Measurements from ENCODE around the gene F10. TPM values are rescaled to one million over a fixed set of nuclear protein-coding genes. Genes with fewer than 3 reads are reported as not detected.
"Not testable (repeated sequence)": the region's sequence is repeated elsewhere in the genome, so short reads cannot be mapped to it uniquely, and the experiment has no call there.

F10 gene
- total RNA-seq, 2 donors from 2014 or later: 18.7 to 32.4 TPM

DNA sequence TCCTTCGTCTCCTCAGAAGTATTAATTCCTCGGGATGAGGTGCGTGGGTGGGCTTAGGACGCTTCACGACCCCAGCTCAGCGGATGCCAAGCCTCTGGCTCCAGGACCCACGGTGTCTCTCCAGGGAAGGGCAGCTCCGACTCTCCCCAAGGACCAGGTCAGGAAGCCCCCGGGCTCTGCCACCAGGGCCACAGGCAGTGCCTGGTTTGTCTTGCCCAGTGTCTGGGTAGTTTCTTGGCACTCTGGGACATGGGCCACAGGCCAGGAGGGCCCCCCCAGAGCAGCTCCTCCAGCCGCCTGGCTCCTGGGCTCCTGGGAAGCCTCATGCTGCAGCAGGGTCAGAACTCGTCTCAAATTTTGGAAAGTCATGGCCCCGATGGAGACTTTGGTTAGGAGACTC lies 38.4 kb downstream of the F10 start:
- DNase-seq: peak; percentile 48
- Histone ChIP-seq H3K36me3 (ENCODE audit: control insufficient read depth, insufficient read depth, low read length) (no peaks in the 10 kb centered on the region), H3K27me3 (ENCODE audit: control insufficient read depth, insufficient read depth, low read length, poor library complexity, severe bottlenecking) (no peaks in the 10 kb centered on the region), H3K4me1 (ENCODE audit: control insufficient read depth, insufficient read depth, low read length) (peaks cover 20% of the 10 kb centered on the region), H3K27ac (ENCODE audit: low read depth, low read length) (no peak overlapping the region), H3K9ac (ENCODE audit: extremely low read depth, low read length, poor library complexity, severe bottlenecking) (no peak overlapping the region), H3K9me3 (ENCODE audit: control insufficient read depth, low read length) (peaks cover 6% of the 10 kb centered on the region), H3K4me3 (ENCODE audit: low read length) (no peak overlapping the region)
- Mint-ChIP-seq H3K27ac (no peak overlapping the region), H3K4me1 (peaks cover 45% of the 10 kb centered on the region), H3K27me3 (ENCODE audit: insufficient read depth) (no peaks in the 10 kb centered on the region), H3K9me3 (peaks cover 2% of the 10 kb centered on the region), H3K36me3 (ENCODE audit: low read depth) (peaks cover 15% of the 10 kb centered on the region), H3K4me3 (no peak overlapping the region)
- 89 to 90% methylated on average over 8 to 12 of the region's 12 CpGs for WGBS, 2 experiments (ENCODE audit: insufficient coverage in 1 of 2, insufficient read length in 1 of 2)
- TF ChIP-seq, protein P1, sequence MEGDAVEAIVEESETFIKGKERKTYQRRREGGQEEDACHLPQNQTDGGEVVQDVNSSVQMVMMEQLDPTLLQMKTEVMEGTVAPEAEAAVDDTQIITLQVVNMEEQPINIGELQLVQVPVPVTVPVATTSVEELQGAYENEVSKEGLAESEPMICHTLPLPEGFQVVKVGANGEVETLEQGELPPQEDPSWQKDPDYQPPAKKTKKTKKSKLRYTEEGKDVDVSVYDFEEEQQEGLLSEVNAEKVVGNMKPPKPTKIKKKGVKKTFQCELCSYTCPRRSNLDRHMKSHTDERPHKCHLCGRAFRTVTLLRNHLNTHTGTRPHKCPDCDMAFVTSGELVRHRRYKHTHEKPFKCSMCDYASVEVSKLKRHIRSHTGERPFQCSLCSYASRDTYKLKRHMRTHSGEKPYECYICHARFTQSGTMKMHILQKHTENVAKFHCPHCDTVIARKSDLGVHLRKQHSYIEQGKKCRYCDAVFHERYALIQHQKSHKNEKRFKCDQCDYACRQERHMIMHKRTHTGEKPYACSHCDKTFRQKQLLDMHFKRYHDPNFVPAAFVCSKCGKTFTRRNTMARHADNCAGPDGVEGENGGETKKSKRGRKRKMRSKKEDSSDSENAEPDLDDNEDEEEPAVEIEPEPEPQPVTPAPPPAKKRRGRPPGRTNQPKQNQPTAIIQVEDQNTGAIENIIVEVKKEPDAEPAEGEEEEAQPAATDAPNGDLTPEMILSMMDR (conservative IDR thresholded peaks at IDR 0.05): no peak

DNA sequence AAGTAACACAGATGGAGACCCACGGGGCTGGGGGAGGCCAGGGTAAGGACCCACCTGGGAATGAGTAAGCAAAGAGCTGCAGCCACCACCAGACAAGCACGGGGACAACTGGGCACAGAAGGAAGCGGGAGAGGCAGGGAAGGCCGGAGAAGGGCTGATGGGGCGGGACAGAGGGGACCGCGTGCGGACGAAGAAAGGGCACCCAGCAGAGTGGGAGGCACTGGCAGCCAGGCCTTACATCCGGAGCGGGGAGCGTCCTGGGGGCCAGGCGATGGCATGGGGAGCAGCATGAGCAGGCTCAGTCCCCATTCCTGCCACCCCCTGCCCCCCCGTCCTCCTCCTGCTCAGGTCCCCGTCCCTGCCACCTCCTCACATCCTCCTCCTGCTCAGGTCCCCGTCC lies 38.8 kb downstream of the F10 start:
- Histone ChIP-seq H3K27me3 (ENCODE audit: control insufficient read depth, insufficient read depth, low read length, poor library complexity, severe bottlenecking) (no peaks in the 10 kb centered on the region), H3K4me1 (ENCODE audit: control insufficient read depth, insufficient read depth, low read length) (peaks cover 20% of the 10 kb centered on the region), H3K36me3 (ENCODE audit: control insufficient read depth, insufficient read depth, low read length) (no peaks in the 10 kb centered on the region), H3K9me3 (ENCODE audit: control insufficient read depth, low read length) (peaks cover 2% of the 10 kb centered on the region), H3K4me3 (ENCODE audit: low read length) (no peak overlapping the region), H3K27ac (ENCODE audit: low read depth, low read length) (no peak overlapping the region), H3K9ac (ENCODE audit: extremely low read depth, low read length, poor library complexity, severe bottlenecking) (no peak overlapping the region)
- H3K4me3 Mint-ChIP-seq: no peak overlapping the region
- DNase-seq: peak; percentile 42
- H3K4me1 Mint-ChIP-seq: peaks cover 45% of the 10 kb centered on the region
- TF ChIP-seq, protein P1 (conservative IDR thresholded peaks at IDR 0.05): no peak
- no peaks in the 10 kb centered on the region for H3K9me3 Mint-ChIP-seq
- peaks cover 15% of the 10 kb centered on the region for H3K36me3 Mint-ChIP-seq (ENCODE audit: low read depth)
- no peaks in the 10 kb centered on the region for H3K27me3 Mint-ChIP-seq (ENCODE audit: insufficient read depth)
- 67 to 78% methylated on average over 10 to 16 of the region's 16 CpGs for WGBS, 2 experiments (ENCODE audit: insufficient coverage in 1 of 2, insufficient read length in 1 of 2)
- no peak overlapping the region for H3K27ac Mint-ChIP-seq

GRCh38 chr13:113161975-113162374 lies 39.4 kb downstream of the F10 start:
- H3K9ac ChIP-seq (ENCODE audit: extremely low read depth, low read length, poor library complexity, severe bottlenecking); H3K36me3 ChIP-seq (ENCODE audit: control insufficient read depth, insufficient read depth, low read length); H3K27ac Mint-ChIP-seq; DNase-seq; H3K27me3 Mint-ChIP-seq (ENCODE audit: insufficient read depth); H3K4me3 ChIP-seq (ENCODE audit: low read length); H3K4me3 Mint-ChIP-seq; H3K9me3 Mint-ChIP-seq; H3K9me3 ChIP-seq (ENCODE audit: control insufficient read depth, low read length); H3K27ac ChIP-seq (ENCODE audit: low read depth, low read length); H3K27me3 ChIP-seq (ENCODE audit: control insufficient read depth, insufficient read depth, low read length, poor library complexity, severe bottlenecking): not testable (repeated sequence)
- H3K36me3 Mint-ChIP-seq (ENCODE audit: low read depth): peaks cover 17% of the 10 kb centered on the region
- peaks cover 20% of the 10 kb centered on the region for H3K4me1 ChIP-seq (ENCODE audit: control insufficient read depth, insufficient read depth, low read length)
- WGBS, 2 experiments (ENCODE audit: insufficient coverage in 1 of 2, insufficient read length in 1 of 2): 82% methylated on average over 3 of the region's 13 CpGs; no CpG with 5 or more reads in 1 of the 2 experiments
- H3K4me1 Mint-ChIP-seq: peaks cover 43% of the 10 kb centered on the region
